GM23248 (cell line): ENCODE data around the gene RAD51D. TPM values are rescaled to one million over a fixed set of nuclear protein-coding genes. Genes with fewer than 3 reads are reported as not detected.

Source experiments
- DNase-seq: peaks from one replicate; pipeline ENCODE4 v3.0.0-alpha.2; 2015
- H2AFZ ChIP-seq: fragments of 200-600 bp; sonication (generic); 2 replicates; pipeline ENCODE4 v1.6.1; 2016; ENCODE audit warnings: antibody characterized with exemption
- H3F3A ChIP-seq: fragments of 200-600 bp; sonication (generic); 2 replicates; pipeline ENCODE4 v1.6.1; 2016; ENCODE audit warnings: mild to moderate bottlenecking, antibody characterized with exemption, mixed run types; ENCODE audit not compliant: insufficient read depth
- H3K27ac ChIP-seq: fragments of 200-600 bp; sonication (generic); 2 replicates; pipeline ENCODE4 v1.5.1; 2016; ENCODE audit warnings: mild to moderate bottlenecking
- H3K27me3 ChIP-seq: fragments of 200-600 bp; sonication (generic); replicated peaks from 2 replicates; pipeline ENCODE4 v1.6.1; 2016; ENCODE audit warnings: mild to moderate bottlenecking; ENCODE audit not compliant: insufficient read depth
- H3K36me3 ChIP-seq: fragments of 200-600 bp; sonication (generic); 2 replicates; pipeline ENCODE4 v1.6.1; 2016; ENCODE audit warnings: low read depth, mild to moderate bottlenecking
- H3K4me1 ChIP-seq: fragments of 200-600 bp; sonication (generic); 2 replicates; pipeline ENCODE4 v1.6.1; 2016; ENCODE audit warnings: mild to moderate bottlenecking; ENCODE audit not compliant: insufficient read depth
- H3K4me2 ChIP-seq: fragments of 200-600 bp; sonication (generic); one replicate; pipeline ENCODE4 v1.6.1; 2016; ENCODE audit warnings: mild to moderate bottlenecking; ENCODE audit not compliant: unreplicated experiment
- H3K4me3 ChIP-seq: fragments of 200-600 bp; sonication (generic); 2 replicates; pipeline ENCODE4 v1.5.1; 2016; ENCODE audit warnings: mild to moderate bottlenecking
- H3K79me2 ChIP-seq: fragments of 200-600 bp; sonication (generic); 2 replicates; pipeline ENCODE4 v1.6.1; 2016; ENCODE audit warnings: mild to moderate bottlenecking; ENCODE audit not compliant: insufficient read depth
- H3K9ac ChIP-seq: fragments of 200-600 bp; sonication (generic); 2 replicates; pipeline ENCODE4 v1.6.1; 2016; ENCODE audit warnings: mild to moderate bottlenecking
- H3K9me2 ChIP-seq: fragments of 200-600 bp; sonication (generic); 2 replicates; pipeline ENCODE4 v1.6.1; 2016; ENCODE audit warnings: mixed run types, mild to moderate bottlenecking, moderate library complexity; ENCODE audit not compliant: insufficient read depth
- H3K9me3 ChIP-seq: fragments of 200-600 bp; sonication (generic); one replicate; pipeline ENCODE4 v1.6.1; 2017; ENCODE audit warnings: low read depth
- H4K20me1 ChIP-seq: fragments of 200-600 bp; sonication (generic); 2 replicates; pipeline ENCODE4 v1.6.0; 2016; ENCODE audit not compliant: insufficient read depth
- EZH2 ChIP-seq: fragments of 200-600 bp; sonication (generic); IDR thresholded peaks from 2 replicates; pipeline ENCODE4 v1.6.1; 2018; ENCODE audit warnings: antibody characterized with exemption, mild to moderate bottlenecking; ENCODE audit not compliant: insufficient read depth, poor library complexity, severe bottlenecking
- EZH2phosphoT487 ChIP-seq: fragments of 200-600 bp; sonication (generic); IDR thresholded peaks from 2 replicates; pipeline ENCODE4 v1.6.1; 2018; ENCODE audit warnings: antibody characterized with exemption, moderate library complexity, mild to moderate bottlenecking, low read depth; ENCODE audit not compliant: insufficient read depth
- WGBS, 2 experiments: methylation state at CpG; one replicate each; pipeline ENCODE4 v1.1.6; 2015 to 2017; ENCODE audit warnings: low lambda C conversion rate in 2 of 2, low coverage in 1 of 2; ENCODE audit errors: missing lambda C conversion rate in 2 of 2; 5-methylcytosine and 5-hydroxymethylcytosine counted together
- in situ Hi-C: fragments of 300-500 bp; cut with MboI; formaldehyde crosslinking; loops from 2 replicates; pipeline ENCODE4 v1.15.0; 2020
- polyA plus RNA-seq: library from polyadenylated mRNA; unstranded; fragments of >200 nt; fragmentation: Nextera tagmentation; extraction: Ambion mirVana; gene quantifications from 2 replicates; pipeline ENCODE4 v1.2.1, GENCODE V29; 2016
- total RNA-seq: library from RNA; depleted of rRNA; stranded (reverse); fragments of >200 nt; shearing (Covaris generic); gene quantifications from 2 replicates; pipeline ENCODE4 v1.2.3, GENCODE V29; 2014

RAD51D gene
- total and polyA plus RNA-seq, 2 experiments from 2014 or later = 7.7 to 9.9 TPM

DNA sequence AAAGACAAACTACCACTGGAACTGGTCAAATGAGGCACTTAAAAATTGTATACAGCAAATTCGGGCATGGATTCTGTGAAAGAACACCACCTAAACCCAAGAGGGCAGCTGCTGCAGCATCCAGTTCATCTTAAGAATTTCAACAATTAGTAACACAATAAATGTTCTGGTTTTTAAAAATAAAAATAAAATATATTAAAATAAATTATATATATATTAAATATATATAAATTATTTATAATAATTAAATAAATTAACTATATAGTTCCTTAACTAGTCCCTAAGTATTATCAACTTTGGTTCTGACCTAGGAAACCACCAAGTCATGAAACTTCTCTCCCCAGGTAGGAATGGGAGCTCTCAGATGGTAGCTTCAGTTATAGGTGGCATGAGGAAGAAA lies 42.8 kb downstream of the RAD51D start:
- no peak overlapping the region for H3K9ac ChIP-seq
- H4K20me1 ChIP-seq = no peaks in the 10 kb centered on the region
- 93 to 100% methylated on average over 1 of the region's 1 CpG for WGBS, 2 experiments
- no peak overlapping the region for H3K4me3 ChIP-seq
- no peaks in the 10 kb centered on the region for H3K27me3 ChIP-seq
- H3K9me3 ChIP-seq = no peaks in the 10 kb centered on the region
- H3K79me2 ChIP-seq = peaks cover 42% of the 10 kb centered on the region
- no peak overlapping the region for H3K4me2 ChIP-seq
- H3F3A ChIP-seq = no peaks in the 10 kb centered on the region; the same call in 1 of the 2 replicates
- no peak for TF ChIP-seq EZH2phosphoT487
- TF ChIP-seq EZH2 = no peak
- H3K9me2 ChIP-seq = no peaks in the 10 kb centered on the region
- H3K27ac ChIP-seq = no peak overlapping the region
- no peak for DNase-seq
- in situ Hi-C loops = loop anchor here (25.0 kb wide), 1 partner anchor 1435 kb away; no protein-coding TSS in a partner anchor
- H3K36me3 ChIP-seq = no peaks in the 10 kb centered on the region
- H2AFZ ChIP-seq = no peak overlapping the region
- 0 out of 2 replicates have a peak, but pooled peaks cover under 1% of the 10 kb centered on the region for H3K4me1 ChIP-seq

DNA sequence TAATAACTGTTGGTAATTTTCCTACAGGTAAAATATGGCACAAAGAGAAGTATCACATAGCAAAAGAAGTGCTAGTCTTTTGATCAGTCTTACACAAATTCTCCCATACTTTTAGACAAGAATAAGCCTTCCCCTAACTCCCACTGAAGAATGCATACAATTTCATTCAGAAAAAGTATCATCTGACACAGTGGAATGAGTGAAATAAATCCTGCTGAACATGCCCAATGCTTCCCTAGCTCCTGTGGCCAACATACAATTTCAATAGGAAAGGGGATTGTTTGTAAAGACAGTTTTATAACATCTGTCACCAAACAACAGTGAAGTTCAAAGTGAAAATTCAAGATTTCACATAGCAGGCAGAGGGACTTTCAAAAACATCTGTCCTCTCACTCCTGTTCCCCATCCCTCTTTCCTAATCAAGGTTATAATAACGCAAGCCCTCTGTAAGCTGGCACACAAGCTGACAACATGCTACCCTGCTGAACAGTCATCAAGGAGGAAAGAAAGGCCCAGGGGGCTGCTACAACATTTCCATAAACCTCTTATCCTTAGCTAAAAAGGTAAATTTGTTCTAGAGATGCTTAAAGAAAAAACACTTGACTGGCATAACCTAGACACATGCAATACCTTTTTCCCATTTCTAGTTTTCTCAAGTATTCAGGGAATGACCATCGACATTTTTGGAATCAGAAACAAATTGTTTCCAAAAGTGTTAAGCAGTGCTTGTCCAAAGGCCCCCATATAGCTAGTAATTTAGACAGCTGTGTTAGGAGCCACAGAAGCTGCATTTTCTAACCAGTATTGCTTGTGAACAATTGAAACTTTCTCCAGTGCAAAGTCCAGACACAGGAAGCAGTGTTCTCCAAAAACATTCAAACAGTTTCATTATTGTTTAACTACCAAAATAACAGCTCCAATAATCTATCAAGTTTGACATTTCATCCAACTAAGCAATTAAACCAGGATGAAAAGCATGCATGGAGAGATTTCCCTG lies 44.7 kb downstream of the RAD51D start:
- no peak overlapping the region for H3K9ac ChIP-seq
- no peak for DNase-seq
- no peaks in the 10 kb centered on the region for H3K9me3 ChIP-seq
- H3K79me2 ChIP-seq = peaks cover 54% of the 10 kb centered on the region
- no peak overlapping the region for H3K4me3 ChIP-seq
- no peaks in the 10 kb centered on the region for H3K4me1 ChIP-seq
- H4K20me1 ChIP-seq = no peaks in the 10 kb centered on the region
- 74 to 81% methylated on average over 2 of the region's 2 CpGs for WGBS, 2 experiments
- no peak overlapping the region for H2AFZ ChIP-seq
- no peak overlapping the region for H3K4me2 ChIP-seq
- no peak overlapping the region for H3K27ac ChIP-seq
- 0 out of 2 replicates have a peak, but pooled peaks cover 2% of the 10 kb centered on the region for H3F3A ChIP-seq
- no peaks in the 10 kb centered on the region for H3K36me3 ChIP-seq
- no peak for TF ChIP-seq EZH2
- TF ChIP-seq EZH2phosphoT487 = no peak
- no peaks in the 10 kb centered on the region for H3K27me3 ChIP-seq
- in situ Hi-C loops = loop anchor here (25.0 kb wide), 1 partner anchor 1437 kb away; no protein-coding TSS in a partner anchor
- H3K9me2 ChIP-seq = no peaks in the 10 kb centered on the region

DNA sequence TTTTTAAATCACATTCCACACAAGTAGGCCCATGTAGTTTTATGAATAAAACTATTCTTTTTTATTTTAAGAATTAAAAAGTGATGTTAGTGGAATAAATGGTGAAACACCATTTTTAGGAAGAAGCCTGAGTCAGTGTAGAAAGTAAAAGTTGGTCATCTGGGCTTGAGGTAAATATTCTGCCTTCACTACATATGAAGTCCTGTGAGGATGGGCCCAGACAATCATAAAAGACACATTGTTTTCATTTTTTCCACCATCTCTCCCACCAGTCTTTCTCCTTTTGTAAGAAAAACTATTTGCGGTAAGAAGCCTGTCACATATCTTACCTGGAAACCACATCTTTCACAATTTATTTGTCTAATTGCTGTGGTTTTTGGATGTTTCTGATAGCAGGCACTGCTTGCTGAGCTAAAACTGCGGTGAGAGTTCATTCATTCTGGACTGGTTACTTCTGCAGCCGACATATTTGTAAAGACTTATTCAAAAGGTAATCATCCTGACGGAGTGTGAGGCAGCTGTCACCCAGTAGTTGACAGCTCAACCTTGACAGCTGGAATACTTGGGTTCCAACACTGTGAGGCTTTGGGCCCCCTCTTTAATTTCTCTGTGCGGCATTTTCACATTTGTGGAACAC lies 45.6 kb downstream of the RAD51D start:
- H4K20me1 ChIP-seq = no peaks in the 10 kb centered on the region
- no peak for DNase-seq
- no peak overlapping the region for H3K4me2 ChIP-seq
- TF ChIP-seq EZH2phosphoT487 (no peak), EZH2 (no peak)
- H3K4me1 ChIP-seq = peaks cover 8% of the 10 kb centered on the region
- H3K36me3 ChIP-seq = no peaks in the 10 kb centered on the region
- no peak overlapping the region for H3K9ac ChIP-seq
- peaks cover 49% of the 10 kb centered on the region for H3K79me2 ChIP-seq
- no peaks in the 10 kb centered on the region for H3K9me2 ChIP-seq
- H2AFZ ChIP-seq = no peak overlapping the region
- H3F3A ChIP-seq = peaks cover 11% of the 10 kb centered on the region
- H3K27ac ChIP-seq = no peak overlapping the region
- no peak overlapping the region for H3K4me3 ChIP-seq
- WGBS, 2 experiments = 97 to 98% methylated on average over 5 of the region's 5 CpGs
- no peaks in the 10 kb centered on the region for H3K9me3 ChIP-seq
- no peaks in the 10 kb centered on the region for H3K27me3 ChIP-seq
- in situ Hi-C loops = no loop called here

DNA sequence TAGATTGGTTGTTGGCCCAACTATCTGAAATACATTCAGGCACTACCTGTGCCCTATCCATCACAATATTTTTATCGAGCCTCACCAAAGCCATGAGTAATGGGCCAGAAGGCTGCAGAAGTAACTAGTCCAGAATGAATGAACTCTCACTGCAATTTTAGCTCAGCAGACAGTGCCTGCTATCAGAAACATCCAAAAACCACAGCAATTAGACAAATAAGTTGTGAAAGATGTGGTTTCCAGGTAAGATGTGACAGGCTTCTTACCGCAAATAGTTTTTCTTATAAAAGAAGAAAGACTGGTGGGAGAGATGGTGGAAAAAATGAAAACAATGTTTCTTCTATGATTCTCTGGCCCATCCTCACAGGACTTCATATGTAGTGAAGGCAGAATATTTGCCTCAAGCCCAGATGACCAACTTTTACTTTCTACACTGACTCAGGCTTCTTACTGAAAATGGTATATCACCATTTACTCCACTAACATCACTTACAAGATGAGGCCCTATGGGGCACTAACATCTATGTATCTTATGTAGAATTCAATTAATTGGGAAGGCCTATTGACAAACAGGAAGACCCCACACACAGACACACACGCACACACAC lies 46.4 kb downstream of the RAD51D start:
- Histone ChIP-seq H3K9me2 (no peaks in the 10 kb centered on the region), H3F3A (peaks cover 14% of the 10 kb centered on the region), H3K79me2 (peaks cover 40% of the 10 kb centered on the region), H3K4me2 (no peak overlapping the region), H3K4me1 (peaks cover 13% of the 10 kb centered on the region), H3K9ac (no peak overlapping the region), H3K27me3 (no peaks in the 10 kb centered on the region), H3K4me3 (no peak overlapping the region), H3K9me3 (no peaks in the 10 kb centered on the region), H3K27ac (no peak overlapping the region), H3K36me3 (no peaks in the 10 kb centered on the region), H4K20me1 (no peaks in the 10 kb centered on the region), H2AFZ (no peak overlapping the region)
- 94 to 96% methylated on average over 3 of the region's 3 CpGs for WGBS, 2 experiments
- in situ Hi-C loops = no loop called here
- no peak for DNase-seq
- TF ChIP-seq EZH2phosphoT487 (no peak), EZH2 (no peak)
